Glomerular endothelial cell (primary cell): ENCODE measurements around the gene C3orf22. TPM values are rescaled to one million over a fixed set of nuclear protein-coding genes. Genes with fewer than 3 reads are reported as not detected.
"Not testable (repeated sequence)": the region's sequence is repeated elsewhere in the genome, so short reads cannot be mapped to it uniquely, and the experiment has no call there.

Experiments
- DNase-seq: peaks from one replicate; pipeline ENCODE4 v3.0.0-alpha.2; 2011; ENCODE audit warnings: low read depth, low spot score; ENCODE audit errors: extremely low read depth
- total RNA-seq: library from RNA; depleted of rRNA; stranded (reverse); fragments of >200 nt; gene quantifications from 2 replicates; pipeline ENCODE4 v1.2.3, GENCODE V29; 2015

The C3orf22 gene, protein sequence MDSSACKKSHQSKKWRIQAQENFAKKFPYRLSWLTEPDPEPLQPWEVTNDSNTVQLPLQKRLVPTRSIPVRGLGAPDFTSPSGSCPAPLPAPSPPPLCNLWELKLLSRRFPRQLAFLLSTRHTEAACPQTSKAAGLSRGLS
- not detected in 2 replicates for total RNA-seq

DNA sequence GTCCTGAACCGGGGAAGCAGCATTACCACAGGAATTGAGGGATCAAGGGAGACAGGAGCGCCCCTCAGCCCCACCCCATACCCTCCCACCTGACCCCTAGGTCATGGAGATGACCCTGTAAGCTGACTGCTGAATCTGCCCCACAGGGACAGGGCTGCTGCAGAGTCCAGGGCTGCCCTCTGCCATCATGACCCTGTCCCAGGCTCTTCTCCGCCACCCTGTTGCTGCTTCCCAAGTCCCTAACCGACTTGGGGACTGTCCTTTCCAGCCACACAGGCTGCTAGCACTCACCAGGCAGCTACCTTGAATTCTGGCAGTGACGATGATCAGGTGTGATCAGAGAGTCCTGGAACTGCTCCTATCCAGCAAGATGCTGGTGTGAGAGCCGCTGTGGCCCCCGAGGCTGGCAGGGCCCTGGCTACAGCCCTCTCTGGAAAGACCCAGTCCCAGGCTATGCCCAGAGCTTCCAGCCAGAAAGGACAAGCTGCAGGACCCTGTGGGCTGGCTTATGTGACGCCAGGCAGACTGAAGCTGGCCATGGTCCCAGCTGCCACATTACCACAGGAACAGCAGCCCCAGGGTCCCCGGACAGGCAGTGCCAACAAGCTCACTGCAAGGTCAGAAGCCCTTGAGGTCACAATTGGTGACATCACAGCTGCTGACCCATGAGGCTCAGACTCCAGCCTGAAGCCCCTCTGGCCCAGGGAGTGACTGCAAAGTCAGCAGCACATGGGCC is at the start of gene C3orf22:
TSS of gene C3orf22 (minus strand) at position 597 of the 736 bp plus-strand sequence. CDS start 5,542 bp downstream, outside the sequence.
- no peak for DNase-seq

DNA sequence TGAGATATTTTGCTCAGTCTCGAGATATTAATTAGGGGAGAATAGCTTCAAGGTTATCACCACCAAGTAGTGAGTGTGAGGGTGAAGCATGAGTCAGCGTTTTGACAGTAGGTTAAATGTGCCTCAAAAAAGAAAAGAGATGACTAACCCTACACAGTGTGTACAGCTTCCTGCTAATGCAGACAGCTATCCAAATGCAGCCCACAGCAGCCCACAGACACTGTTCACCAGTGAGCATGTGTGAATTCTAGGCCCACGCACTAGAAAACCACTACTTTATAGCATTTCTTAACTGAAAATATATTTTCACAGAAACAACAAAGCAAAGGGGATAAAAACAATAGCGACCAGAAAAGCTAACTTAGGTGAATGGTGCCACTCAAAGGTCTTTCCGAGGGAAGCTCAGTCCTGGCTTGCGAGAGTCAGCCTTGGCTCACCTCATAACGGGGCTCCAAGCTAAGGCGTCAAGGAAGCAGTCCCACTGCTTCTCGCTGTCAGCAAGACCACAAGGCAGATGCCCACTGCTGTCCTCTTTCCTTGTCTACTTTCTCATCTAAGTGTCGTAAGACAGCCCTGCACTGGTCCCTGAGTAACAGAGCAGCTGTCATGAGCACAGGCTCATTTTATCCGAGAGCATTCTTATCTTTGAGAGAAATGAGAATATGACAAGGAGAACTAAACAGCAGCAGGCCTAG is 48.6 kb upstream of the C3orf22 start:
- DNase-seq, result peak; percentile 18

DNA sequence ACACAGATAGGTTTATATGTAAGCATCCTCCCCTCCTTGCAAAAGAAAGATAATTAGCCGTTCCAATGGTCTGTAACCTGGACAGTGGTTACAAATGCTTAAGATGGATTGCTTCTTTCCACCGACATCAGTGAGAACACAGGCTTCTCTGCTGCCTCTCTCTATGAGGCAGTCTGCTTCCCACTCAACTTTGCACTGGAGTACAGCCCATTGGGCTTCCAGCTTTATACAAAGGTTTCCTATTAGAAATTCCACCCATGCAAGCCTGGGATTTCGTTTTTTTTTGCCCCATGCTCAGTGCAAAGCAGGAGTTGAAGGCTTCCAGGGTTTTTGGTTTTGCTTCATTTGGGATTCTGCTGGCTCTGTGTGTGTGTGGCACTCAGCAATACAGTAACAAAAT is 47.3 kb upstream of the C3orf22 start:
- no peak for DNase-seq

DNA sequence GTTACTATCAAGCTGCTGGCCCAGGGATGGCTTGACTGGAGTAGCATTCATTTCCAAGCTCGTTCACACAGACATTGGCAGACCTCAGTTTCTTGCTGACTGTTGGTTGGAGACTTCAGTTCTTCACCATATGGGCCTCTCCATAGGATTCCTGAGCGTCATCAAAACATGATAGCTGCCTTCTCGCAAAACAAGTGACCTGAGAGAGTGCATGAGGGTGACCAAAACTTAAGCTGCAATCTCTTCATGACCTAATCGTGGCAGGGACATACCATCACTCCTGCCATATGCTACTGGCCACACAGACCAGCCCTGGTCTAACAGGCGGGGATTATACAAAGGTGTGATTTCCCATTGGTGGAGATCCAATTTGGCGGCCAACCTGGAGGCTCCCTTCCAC is 46.0 kb upstream of the C3orf22 start:
- DNase-seq, result no peak

DNA sequence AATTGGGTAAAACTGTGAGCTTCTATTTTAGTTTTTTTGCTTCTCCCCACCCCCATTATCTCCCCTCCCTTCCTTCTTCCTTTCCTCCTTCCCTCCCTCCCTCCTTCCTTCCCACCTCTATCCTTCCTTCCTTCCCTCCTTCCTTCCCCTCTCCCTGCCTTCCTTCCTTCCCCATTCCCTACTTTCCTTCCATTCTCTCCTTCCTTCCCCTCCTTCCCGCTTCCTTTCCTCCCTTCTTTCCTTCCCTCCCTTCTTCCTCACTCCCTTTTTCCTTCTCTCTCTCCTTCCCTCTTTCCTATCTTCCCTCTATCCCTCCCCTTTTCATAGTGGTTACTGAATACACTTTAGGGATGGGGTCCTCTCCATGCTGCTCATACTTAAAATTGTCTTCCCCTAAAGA is 40.4 kb upstream of the C3orf22 start:
- DNase-seq, result no peak

DNA sequence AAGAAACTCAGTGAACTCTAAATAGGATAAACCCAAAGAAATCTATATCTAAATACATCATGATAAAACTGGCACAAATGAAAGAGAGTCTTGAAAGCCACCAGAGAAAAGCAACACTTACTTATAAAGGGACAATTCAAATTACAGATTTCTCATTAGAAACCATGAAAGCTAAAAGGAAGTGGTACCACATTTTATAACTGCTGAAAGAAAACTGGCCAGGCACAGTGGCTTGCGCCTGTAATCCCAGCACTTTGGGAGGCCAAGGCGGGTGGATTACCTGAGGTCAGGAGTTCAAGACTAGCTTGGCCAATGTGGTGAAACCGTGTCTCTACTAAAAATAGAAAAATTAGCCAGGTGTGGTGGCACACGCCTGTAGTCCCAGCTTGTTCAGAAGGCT is 36.7 kb upstream of the C3orf22 start:
- DNase-seq, result not testable (repeated sequence)

DNA sequence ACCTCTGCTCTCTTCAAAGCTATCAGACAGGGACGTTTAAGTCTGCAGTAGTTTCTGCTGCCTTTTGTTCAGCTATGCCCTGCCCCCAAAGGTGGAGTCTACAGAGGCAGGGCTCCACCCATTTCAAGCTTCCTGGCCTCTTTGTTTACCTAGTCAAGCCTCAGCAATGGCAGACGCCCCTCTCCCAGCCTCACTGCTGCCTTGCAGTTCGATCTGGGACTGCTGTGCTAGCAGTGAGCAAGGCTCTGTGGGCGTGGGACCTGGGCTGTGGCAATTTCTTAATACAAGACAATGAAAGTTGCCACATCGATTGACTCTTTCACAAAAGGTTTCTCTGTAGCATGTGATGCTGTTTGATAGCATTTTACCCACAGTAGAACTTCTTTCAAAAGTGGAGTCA is 32.8 kb upstream of the C3orf22 start:
- DNase-seq, result not testable (repeated sequence)

DNA sequence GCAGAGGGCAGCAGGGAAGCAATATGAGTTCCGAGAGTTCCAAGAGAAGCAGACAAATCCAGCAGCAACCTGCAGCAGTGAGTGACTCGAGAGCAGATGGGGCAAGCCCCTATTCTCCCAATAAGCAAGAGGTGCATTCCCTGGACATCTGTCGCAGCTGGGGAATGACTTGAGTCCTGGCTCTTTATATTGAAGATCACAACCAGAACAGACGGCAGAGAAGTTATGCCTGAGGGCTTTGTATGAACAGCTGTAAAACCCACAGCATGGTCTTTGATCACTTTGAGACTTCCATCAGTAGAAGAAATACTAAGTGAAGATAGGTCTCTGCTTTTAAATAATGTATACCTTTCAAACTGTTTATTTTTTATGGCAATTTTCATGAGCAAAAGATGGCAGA is 23.6 kb upstream of the C3orf22 start:
- no peak for DNase-seq

DNA sequence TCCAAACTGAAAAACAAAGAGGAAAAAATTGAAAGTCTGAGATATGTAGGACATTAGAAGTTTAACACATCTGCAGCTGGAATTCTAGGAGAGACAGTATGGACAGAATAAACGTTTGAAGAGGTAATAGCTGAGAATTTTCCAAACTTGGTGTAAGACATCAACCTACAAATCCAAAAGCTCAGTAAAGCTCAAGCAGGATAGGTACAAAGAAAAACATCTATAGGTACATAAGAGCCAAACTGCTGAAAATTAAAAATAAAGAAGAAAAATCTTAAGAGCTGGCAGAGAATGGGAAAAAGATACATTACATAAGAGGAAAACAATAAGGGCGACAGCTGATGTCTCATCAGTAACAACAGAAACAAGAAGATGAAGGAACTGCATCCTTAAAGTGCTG is 22.8 kb upstream of the C3orf22 start:
- DNase-seq, result no peak

DNA sequence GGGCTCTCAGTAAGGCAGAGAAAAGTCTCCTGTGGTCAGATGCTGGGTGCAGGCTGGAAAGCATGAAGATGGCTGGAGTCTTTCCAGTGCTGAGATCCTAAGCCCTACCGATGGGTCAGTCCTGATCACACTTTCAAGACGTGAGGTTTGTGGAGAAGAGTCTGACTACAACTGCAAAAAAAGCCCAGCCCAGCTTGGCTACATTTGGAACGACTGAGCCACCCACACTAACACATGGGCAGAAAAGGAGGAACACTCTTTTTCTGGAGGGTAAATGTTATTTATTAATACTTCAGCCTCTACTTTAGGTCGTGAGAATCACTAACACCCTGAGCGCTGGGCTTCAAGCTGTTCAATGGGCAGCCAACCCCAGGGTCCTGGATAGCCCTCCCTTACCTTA is 22.0 kb upstream of the C3orf22 start:
- DNase-seq, result no peak

DNA sequence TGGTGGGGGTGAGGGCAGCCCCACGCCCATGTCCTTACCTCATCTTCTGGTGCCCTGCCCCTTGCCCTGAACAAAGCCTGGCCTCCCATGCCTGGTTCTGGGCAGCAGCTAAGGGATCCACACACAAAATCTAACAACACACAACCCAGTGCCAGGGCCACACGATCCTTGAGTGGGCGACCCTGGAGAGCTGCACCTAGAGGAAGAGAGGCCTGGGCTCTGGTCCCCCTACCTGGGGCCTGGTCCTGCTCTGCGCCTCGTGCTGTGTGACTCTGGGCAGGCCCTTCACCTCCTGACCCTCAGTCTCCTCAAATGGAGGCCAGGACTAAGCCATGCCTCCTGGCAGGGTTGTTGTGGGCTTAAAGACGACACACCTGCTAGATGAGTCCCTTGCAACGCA is 20.0 kb upstream of the C3orf22 start:
- DNase-seq, result no peak

DNA sequence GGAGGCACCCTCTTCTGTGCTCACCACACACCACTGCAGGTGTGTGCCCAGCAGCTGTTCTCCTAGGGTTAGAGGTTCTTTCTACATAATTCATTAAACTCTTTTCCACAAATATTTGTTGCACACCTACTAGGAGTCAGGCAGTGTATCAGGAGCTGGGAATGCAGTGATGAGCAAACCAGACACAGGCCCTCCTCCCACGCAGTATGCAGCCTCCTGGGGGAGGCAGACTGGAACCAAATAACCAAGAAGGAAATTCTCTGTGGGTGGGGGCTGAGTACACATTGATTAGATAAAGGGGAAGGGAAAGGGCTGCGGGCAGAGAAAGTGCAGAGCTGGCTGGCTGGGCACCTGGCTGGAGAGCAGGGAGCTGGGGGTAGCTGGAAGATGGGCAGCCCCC is 18.5 kb upstream of the C3orf22 start:
- no peak for DNase-seq

DNA sequence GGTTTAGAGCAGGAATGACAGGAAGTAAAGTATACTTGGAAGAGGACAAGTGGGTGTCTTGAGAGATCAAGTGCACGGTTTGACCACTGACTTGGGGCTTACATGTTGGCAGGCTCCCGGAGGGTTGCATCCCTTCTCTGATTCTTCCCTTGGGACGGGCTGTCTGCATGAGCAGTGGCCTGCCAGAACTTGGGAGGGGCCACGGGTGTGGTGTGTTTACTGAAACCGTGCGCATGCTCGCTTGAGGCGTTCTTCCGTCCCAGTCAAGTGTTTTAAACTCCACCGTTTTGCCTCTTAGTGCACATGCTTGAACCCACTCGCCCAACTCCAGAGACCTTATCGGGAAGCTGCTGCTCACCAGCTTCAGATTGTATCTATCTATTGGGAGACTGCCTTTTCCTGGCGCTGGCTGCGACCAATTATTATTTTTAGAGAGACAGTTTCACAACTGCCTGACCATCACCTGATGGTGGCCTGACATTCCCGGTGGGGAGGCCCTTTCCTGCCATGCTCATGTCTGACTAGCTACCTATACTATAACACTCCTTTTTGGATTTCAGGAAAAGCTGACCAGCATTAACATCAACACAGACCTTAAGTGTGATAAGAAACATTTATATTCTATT is 14.9 kb upstream of the C3orf22 start:
- DNase-seq, result no peak

DNA sequence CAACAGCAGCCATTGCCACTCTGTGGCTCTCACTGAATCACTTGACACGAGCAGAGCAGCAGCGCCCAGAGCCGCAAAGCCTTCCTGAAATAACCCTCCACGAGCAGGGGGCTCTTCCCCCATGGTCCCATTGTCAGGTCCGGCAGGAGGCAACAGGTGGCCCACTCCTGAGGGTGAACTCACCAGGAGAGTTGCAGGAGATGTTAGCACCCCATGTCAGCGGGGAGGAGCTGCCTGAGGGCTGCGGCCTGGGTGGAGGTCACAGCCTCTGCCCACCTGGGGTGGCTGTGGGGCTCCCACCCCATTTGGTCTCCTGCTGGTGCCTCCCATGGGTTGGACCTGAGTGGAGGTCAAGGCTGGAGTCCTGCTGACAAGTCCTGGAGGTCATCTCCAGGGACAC is 12.3 kb upstream of the C3orf22 start:
- DNase-seq, result no peak

DNA sequence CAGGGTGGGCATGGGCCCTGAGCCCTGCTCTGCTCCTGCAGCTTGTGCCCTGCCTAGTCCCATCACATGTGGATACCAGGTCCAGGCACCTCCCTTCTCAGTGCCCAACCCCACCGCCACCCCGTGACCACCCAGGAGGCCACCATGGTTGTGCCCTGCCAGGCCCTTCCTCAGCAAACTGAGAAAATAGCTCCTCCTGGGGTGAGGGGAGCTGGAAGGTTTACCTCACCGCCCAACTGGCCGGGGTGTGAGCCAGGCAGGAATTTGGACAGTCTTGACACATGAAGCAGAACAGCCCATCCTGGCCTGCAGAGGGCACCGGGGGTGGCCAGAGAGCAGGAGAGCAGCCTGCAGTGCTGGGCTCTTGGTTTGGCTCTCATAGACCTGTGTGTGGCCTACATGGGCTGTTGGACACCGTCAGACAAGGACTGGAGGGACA is 11.4 kb upstream of the C3orf22 start:
- DNase-seq, result no peak

DNA sequence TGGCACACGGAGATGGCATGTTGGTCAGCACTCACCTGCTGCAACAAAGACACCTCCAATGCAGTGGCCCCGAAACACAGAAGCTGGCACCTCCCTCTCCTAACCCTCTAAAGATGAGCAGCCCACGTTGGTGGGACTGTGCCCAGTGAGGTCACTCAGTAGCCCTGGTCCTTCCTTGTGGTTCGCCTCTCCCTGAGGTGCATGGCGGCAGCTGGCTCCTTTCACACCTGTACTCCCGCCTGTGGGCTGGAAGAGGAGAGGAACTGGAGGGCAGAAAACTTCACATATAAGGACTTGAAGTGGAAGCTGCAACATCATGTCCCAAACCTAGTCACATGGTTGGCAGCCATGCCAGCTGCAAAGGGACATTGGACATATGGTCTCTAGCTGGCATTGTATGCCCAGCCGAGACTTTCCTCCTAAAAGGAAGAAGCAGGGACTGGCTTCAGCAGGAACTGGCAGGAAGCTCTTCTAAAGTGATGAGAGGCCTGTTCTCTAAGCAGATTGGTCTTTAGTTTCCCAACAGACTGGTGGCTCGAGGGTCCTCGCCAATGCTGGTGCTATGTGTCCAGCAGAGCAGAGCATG is 10.8 kb upstream of the C3orf22 start:
- no peak for DNase-seq

DNA sequence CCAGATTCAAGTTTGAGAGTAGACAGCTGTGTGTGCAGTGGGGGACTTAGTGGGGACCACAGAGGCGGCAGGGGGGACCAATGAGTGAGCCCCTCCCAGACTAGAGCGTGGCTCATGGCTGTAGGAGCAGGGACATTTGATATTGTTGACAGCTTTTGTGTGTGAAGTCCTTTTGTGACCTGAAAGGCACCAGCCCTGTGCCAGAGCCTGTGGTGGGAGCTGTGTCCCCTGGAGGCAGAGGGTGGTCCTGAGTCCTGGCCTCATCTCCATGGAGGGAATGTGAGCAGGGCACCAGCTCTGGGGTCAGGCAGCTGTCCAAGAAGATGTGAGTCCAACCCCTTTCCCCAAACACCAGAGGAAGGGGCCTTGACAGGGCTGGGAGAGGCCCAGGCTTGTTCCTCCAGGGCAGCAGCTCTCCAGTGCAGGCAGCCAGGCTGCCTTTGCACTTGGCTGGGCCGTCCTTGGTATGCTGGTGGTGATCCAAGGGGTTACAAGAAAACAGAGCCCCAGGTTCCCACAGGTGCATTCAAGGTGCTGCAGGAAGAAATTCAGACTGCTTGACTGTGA is 10.1 kb upstream of the C3orf22 start:
- no peak for DNase-seq

DNA sequence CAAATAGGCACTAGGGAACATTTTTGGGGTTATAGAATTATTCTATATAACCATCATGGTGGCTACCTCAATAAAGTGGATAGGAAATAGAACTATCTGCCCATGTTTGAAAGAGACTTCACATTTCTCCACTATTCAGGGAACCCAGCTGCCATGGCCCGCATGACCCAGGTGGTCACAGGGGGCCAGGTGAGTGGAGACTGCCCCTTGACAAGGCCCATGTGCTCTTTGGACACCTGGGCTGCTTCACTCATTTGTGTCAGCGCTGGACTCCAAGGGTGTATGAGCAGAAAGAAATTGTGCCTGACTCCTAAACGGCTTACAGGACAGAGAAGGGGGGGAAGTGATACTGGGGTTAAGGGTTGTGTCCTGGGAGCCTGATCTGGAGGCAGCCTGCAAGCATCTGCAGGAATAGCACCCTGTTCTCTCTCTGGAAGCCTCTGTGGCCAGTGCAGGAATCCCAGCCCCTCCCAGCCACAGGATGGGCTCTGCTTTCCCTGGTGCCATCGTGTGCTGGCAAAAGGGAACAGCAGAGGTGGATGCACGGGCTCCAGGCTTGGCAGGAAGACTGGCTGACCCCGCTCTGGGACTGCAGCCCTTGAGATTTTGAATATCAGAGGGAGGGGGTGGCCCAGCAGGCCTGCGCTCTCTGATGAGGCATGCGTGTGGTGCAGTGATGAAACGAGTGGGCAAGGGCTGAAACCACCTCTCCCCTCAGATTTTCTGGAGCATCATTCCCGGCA is 9.1 kb upstream of the C3orf22 start:
- no peak for DNase-seq

DNA sequence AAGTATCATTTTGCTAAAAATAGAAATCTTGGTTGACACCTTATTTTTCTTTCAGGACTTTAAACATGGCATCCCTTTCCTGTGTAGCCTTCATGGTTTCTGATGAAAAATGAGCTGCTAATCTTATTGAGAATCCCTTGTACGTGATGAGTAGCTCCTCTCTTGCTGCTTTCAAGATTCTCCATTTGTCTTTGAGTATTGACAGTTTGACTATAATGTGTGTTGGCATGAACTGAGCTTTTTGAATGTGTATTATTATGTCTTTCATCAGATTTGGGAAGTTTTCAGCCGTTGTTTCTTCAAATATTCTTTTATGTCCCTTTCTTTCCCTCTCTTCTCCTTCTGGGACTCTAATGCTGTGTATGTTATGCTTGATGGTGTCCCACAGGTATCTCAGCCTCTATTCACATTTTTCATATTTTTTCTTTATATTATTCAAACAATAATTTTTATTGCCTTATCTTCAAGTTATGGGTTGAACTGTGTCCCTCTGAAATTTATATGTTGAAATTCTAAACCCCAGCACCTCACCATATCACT is 4.1 kb upstream of the C3orf22 start:
- no peak for DNase-seq

DNA sequence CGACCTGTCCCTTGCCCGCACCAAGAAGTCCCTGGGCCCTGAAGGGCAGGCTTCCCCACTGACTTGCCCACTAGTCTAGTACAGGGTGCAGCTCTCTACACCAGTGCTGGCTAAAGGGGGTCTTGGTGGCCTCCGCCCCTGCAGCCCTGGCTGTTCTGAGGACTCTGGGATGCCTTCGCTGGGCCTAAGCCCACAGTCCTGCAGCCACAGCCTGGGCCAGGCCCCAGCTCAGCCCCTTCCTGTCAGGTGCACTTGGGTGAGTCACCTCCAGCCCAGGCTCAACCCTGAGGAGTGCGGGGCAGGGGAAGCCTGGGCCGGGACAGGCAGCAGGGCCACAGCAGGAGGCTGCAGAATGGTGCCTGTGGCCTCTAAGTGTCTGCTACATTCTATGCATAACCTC is 971 bp downstream of the C3orf22 start:
- DNase-seq, result no peak
